IMR-90 (cell line): Measurements from ENCODE around the gene TM4SF1.

Experiments used
- BHLHE40 ChIP-seq: fragments of 150-350 bp; IDR thresholded peaks from 2 replicates; pipeline ENCODE4 v1.6.1; 2016; ENCODE audit warnings: mild to moderate bottlenecking, low read depth, low read length
- CEBPB ChIP-seq: IDR thresholded peaks from 2 replicates; pipeline ENCODE4 v1.6.1; 2012; ENCODE audit warnings: low read depth, low read length, improper control_type of control experiment
- CHD1 ChIP-seq: IDR thresholded peaks from 2 replicates; pipeline ENCODE4 v1.6.1; 2012; ENCODE audit warnings: low read depth, low read length, improper control_type of control experiment
- FOS ChIP-seq: fragments of 150-350 bp; IDR thresholded peaks from 2 replicates; pipeline ENCODE4 v1.6.1; 2016; ENCODE audit warnings: low read depth, low read length
- MAFK ChIP-seq: IDR thresholded peaks from 2 replicates; pipeline ENCODE4 v1.6.1; 2012; ENCODE audit warnings: low read depth, low read length, improper control_type of control experiment
- MXI1 ChIP-seq: IDR thresholded peaks from 2 replicates; pipeline ENCODE4 v1.6.1; 2012; ENCODE audit warnings: low read depth, mild to moderate bottlenecking, low read length, moderate library complexity, borderline replicate concordance
- POLR2A ChIP-seq: IDR thresholded peaks from 2 replicates; pipeline ENCODE4 v1.6.1; 2012; ENCODE audit warnings: mild to moderate bottlenecking, low read depth, low read length
- RAD21 ChIP-seq: IDR thresholded peaks from 2 replicates; pipeline ENCODE4 v1.6.1; 2012; ENCODE audit warnings: low read length, improper control_type of control experiment
- RCOR1 ChIP-seq: IDR thresholded peaks from 2 replicates; pipeline ENCODE4 v1.6.1; 2012; ENCODE audit warnings: mild to moderate bottlenecking, low read length, improper control_type of control experiment; ENCODE audit not compliant: insufficient replicate concordance
- SMC3 ChIP-seq: fragments of 150-350 bp; IDR thresholded peaks from 2 replicates; pipeline ENCODE4 v1.6.1; 2016; ENCODE audit warnings: low read depth, mild to moderate bottlenecking, antibody characterized with exemption, low read length, moderate library complexity
- TF ChIP-seq, protein P1 (sequence below): conservative IDR thresholded peaks from 2 replicates; pipeline ENCODE4 v1.5.1; 2012; ENCODE audit warnings: mild to moderate bottlenecking, low read depth, low read length, improper control_type of control experiment

DNA sequence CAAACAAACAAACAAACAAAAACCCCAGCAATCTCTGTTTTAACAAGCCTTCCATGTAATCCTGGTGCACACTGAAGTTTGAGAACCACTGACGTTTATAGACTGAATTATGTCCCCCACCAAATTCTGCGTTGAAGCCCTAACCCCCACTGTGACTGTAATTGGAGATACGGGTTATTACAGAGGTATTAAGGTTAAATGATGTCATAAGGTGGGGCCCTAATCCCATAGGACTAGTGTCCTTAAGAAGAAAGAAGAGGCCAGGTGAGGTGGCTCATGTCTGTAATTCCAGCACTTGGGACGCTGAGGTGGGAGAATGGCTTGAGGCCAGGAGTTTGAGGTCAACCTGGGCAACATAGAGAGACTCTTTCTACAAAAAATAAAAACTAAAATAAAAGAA lies 42.4 kb upstream of the TM4SF1 start:
- TF ChIP-seq, protein P1, sequence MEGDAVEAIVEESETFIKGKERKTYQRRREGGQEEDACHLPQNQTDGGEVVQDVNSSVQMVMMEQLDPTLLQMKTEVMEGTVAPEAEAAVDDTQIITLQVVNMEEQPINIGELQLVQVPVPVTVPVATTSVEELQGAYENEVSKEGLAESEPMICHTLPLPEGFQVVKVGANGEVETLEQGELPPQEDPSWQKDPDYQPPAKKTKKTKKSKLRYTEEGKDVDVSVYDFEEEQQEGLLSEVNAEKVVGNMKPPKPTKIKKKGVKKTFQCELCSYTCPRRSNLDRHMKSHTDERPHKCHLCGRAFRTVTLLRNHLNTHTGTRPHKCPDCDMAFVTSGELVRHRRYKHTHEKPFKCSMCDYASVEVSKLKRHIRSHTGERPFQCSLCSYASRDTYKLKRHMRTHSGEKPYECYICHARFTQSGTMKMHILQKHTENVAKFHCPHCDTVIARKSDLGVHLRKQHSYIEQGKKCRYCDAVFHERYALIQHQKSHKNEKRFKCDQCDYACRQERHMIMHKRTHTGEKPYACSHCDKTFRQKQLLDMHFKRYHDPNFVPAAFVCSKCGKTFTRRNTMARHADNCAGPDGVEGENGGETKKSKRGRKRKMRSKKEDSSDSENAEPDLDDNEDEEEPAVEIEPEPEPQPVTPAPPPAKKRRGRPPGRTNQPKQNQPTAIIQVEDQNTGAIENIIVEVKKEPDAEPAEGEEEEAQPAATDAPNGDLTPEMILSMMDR, result no peak
- TF ChIP-seq RAD21, result no peak
- TF ChIP-seq POLR2A, result no peak
- TF ChIP-seq MAFK, result no peak
- no peak for TF ChIP-seq SMC3
- TF ChIP-seq CEBPB, result no peak
- no peak for TF ChIP-seq MXI1
- TF ChIP-seq FOS, result no peak
- no peak for TF ChIP-seq BHLHE40
- TF ChIP-seq RCOR1, result no peak
- no peak for TF ChIP-seq CHD1
